KOPT-K1 (cell line): Measurements from ENCODE around the gene DRC7.
"Not testable (repeated sequence)": the region's sequence is repeated elsewhere in the genome, so short reads cannot be mapped to it uniquely, and the experiment has no call there.

ENCODE experiments used
- H3K27ac ChIP-seq: fragments of 200-600 bp; sonication (generic); 2 replicates; pipeline ENCODE4 v1.5.1; 2016; ENCODE audit warnings: antibody characterized with exemption, mild to moderate bottlenecking, low read depth, low read length; ENCODE audit not compliant: poor library complexity, severe bottlenecking
- H3K36me3 ChIP-seq: fragments of 200-600 bp; sonication (generic); 2 replicates; pipeline ENCODE4 v1.5.1; 2017; ENCODE audit warnings: antibody characterized with exemption, mild to moderate bottlenecking, low read length, moderate library complexity; ENCODE audit not compliant: insufficient read depth
- H3K9me3 ChIP-seq: fragments of 200-600 bp; sonication (generic); 2 replicates; pipeline ENCODE4 v1.5.1; 2017; ENCODE audit warnings: antibody characterized with exemption, low read length, mild to moderate bottlenecking; ENCODE audit not compliant: insufficient read depth, poor library complexity, severe bottlenecking

Gene DRC7

GRCh38 chr16:57724531-57724930 lies 29.9 kb downstream of the DRC7 start:
- no peaks in the 10 kb centered on the region for H3K9me3 ChIP-seq
- no peaks in the 10 kb centered on the region for H3K36me3 ChIP-seq
- no peak overlapping the region for H3K27ac ChIP-seq

GRCh38 chr16:57725151-57725550 lies 30.5 kb downstream of the DRC7 start:
- no peaks in the 10 kb centered on the region for H3K36me3 ChIP-seq
- no peak overlapping the region for H3K27ac ChIP-seq
- H3K9me3 ChIP-seq, result no peaks in the 10 kb centered on the region

- Histone ChIP-seq H3K27ac (no peak overlapping the region), H3K9me3 (no peaks in the 10 kb centered on the region), H3K36me3 (no peaks in the 10 kb centered on the region)
Measured at GRCh38 chr16:57725554-57725953, 30.9 kb downstream of the DRC7 start.

- Histone ChIP-seq H3K9me3 (no peaks in the 10 kb centered on the region), H3K36me3 (no peaks in the 10 kb centered on the region), H3K27ac (no peak overlapping the region)
Measured at GRCh38 chr16:57725976-57726375, 31.4 kb downstream of the DRC7 start.

GRCh38 chr16:57726433-57726947 lies 31.9 kb downstream of the DRC7 start:
- no peak overlapping the region for H3K27ac ChIP-seq
- no peaks in the 10 kb centered on the region for H3K9me3 ChIP-seq
- H3K36me3 ChIP-seq, result no peaks in the 10 kb centered on the region

GRCh38 chr16:57727610-57728009 lies 33.0 kb downstream of the DRC7 start:
- H3K27ac ChIP-seq, result no peak overlapping the region
- peaks cover 5% of the 10 kb centered on the region for H3K9me3 ChIP-seq
- no peaks in the 10 kb centered on the region for H3K36me3 ChIP-seq

- no peak overlapping the region for H3K27ac ChIP-seq
- H3K36me3 ChIP-seq, result no peaks in the 10 kb centered on the region
Measured at GRCh38 chr16:57728336-57729181, 34.0 kb downstream of the DRC7 start.

GRCh38 chr16:57729182-57729484 lies 34.5 kb downstream of the DRC7 start:
- H3K36me3 ChIP-seq, result no peaks in the 10 kb centered on the region
- peaks cover 12% of the 10 kb centered on the region for H3K9me3 ChIP-seq
- no peak overlapping the region for H3K27ac ChIP-seq

More at GRCh38 chr16:57728336-57729181, 34.0 kb downstream of the DRC7 start:
- peaks cover 12% of the 10 kb centered on the region for H3K9me3 ChIP-seq

- peaks cover 12% of the 10 kb centered on the region for H3K9me3 ChIP-seq
- H3K27ac ChIP-seq, H3K36me3 ChIP-seq: not testable (repeated sequence)
Measured at GRCh38 chr16:57729852-57730251, 35.2 kb downstream of the DRC7 start.

GRCh38 chr16:57730771-57731730 lies 36.4 kb downstream of the DRC7 start:
- Histone ChIP-seq H3K27ac (no peak overlapping the region), H3K36me3 (no peaks in the 10 kb centered on the region), H3K9me3 (peaks cover 12% of the 10 kb centered on the region)

GRCh38 chr16:57732037-57732436 lies 37.4 kb downstream of the DRC7 start:
- Histone ChIP-seq H3K9me3 (peaks cover 12% of the 10 kb centered on the region), H3K27ac (no peak overlapping the region)

GRCh38 chr16:57732714-57733113 lies 38.1 kb downstream of the DRC7 start:
- peaks cover 12% of the 10 kb centered on the region for H3K9me3 ChIP-seq
- no peak overlapping the region for H3K27ac ChIP-seq
- peaks cover 9% of the 10 kb centered on the region; the same call in 1 of the 2 replicates for H3K36me3 ChIP-seq

More at GRCh38 chr16:57732037-57732436, 37.4 kb downstream of the DRC7 start:
- peaks cover 2% of the 10 kb centered on the region; the same call in 1 of the 2 replicates for H3K36me3 ChIP-seq

- Histone ChIP-seq H3K27ac (peak overlapping the region; percentile 82), H3K36me3 (peaks cover 14% of the 10 kb centered on the region; the same call in 1 of the 2 replicates)
Measured at GRCh38 chr16:57734308-57734924, 39.8 kb downstream of the DRC7 start.

GRCh38 chr16:57734925-57735754 lies 40.5 kb downstream of the DRC7 start:
- Histone ChIP-seq H3K36me3 (peaks cover 21% of the 10 kb centered on the region; the same call in 1 of the 2 replicates), H3K9me3 (peaks cover 12% of the 10 kb centered on the region), H3K27ac (peak overlapping the region; percentile 82)

More at GRCh38 chr16:57734308-57734924, 39.8 kb downstream of the DRC7 start:
- H3K9me3 ChIP-seq, result peaks cover 12% of the 10 kb centered on the region
